Astrocyte (in vitro differentiated cells and primary cell): ENCODE data around the gene ARSA. TPM values are rescaled to one million over a fixed set of nuclear protein-coding genes. Genes with fewer than 3 reads are reported as not detected.

Experiments
- DNase-seq: peaks from one replicate; pipeline ENCODE4 v3.0.0-alpha.2; 2010; ENCODE audit warnings: low read depth
- FAIRE-seq: peaks from 2 replicates; lab custom pipeline; 2011; peaks lifted over from hg19 to GRCh38; lab: Jason Lieb, UNC
- H2AFZ ChIP-seq: 2 replicates; pipeline ENCODE4 v1.6.0; 2012; ENCODE audit warnings: low read depth, low read length, inconsistent platforms
- H3K27ac ChIP-seq: 2 replicates; pipeline ENCODE4 v1.5.1; 2011; ENCODE audit warnings: low read depth, low read length, inconsistent platforms
- H3K27me3 ChIP-seq: 2 replicates; pipeline ENCODE4 v1.6.0; 2011; ENCODE audit warnings: low read length, inconsistent platforms; ENCODE audit not compliant: insufficient read depth
- H3K36me3 ChIP-seq: 2 replicates; pipeline ENCODE4 v1.5.1; 2011; ENCODE audit warnings: low read length, inconsistent platforms; ENCODE audit not compliant: insufficient read depth
- H3K4me1 ChIP-seq: 2 replicates; pipeline ENCODE4 v1.5.1; 2011; ENCODE audit warnings: low read length, inconsistent platforms; ENCODE audit not compliant: insufficient read depth
- H3K4me2 ChIP-seq: 2 replicates; pipeline ENCODE4 v1.6.0; 2012; ENCODE audit warnings: low read length, inconsistent platforms
- H3K4me3 ChIP-seq: 2 replicates; pipeline ENCODE4 v1.5.1; 2011; ENCODE audit warnings: low read depth, mild to moderate bottlenecking, low read length, inconsistent platforms; ENCODE audit not compliant: insufficient read depth
- H3K79me2 ChIP-seq: 2 replicates; pipeline ENCODE4 v1.6.0; 2012; ENCODE audit warnings: mild to moderate bottlenecking, low read length, inconsistent platforms; ENCODE audit not compliant: insufficient read depth
- H3K9ac ChIP-seq: 2 replicates; pipeline ENCODE4 v1.6.0; 2012; ENCODE audit warnings: mild to moderate bottlenecking, low read length, inconsistent platforms
- H3K9me3 ChIP-seq: 2 replicates; pipeline ENCODE4 v1.5.1; 2012; ENCODE audit warnings: low read depth, mild to moderate bottlenecking, low read length, inconsistent platforms; ENCODE audit not compliant: insufficient read depth
- H4K20me1 ChIP-seq: 2 replicates; pipeline ENCODE4 v1.6.0; 2012; ENCODE audit warnings: low read length, inconsistent platforms; ENCODE audit not compliant: insufficient read depth
- H3K27ac Mint-ChIP-seq: one replicate; pipeline ENCODE4 v1.8.0; 2021; ENCODE audit warnings: mild to moderate bottlenecking, mixed read lengths; ENCODE audit not compliant: unreplicated experiment
- H3K27me3 Mint-ChIP-seq: one replicate; pipeline ENCODE4 v1.8.0; 2021; ENCODE audit warnings: low read depth, mixed read lengths; ENCODE audit not compliant: unreplicated experiment
- H3K36me3 Mint-ChIP-seq: one replicate; pipeline ENCODE4 v1.8.0; 2021; ENCODE audit warnings: low read depth, mixed read lengths; ENCODE audit not compliant: unreplicated experiment
- H3K4me1 Mint-ChIP-seq: one replicate; pipeline ENCODE4 v1.8.0; 2021; ENCODE audit warnings: low read depth, mixed read lengths; ENCODE audit not compliant: unreplicated experiment
- H3K4me3 Mint-ChIP-seq: one replicate; pipeline ENCODE4 v1.8.0; 2021; ENCODE audit warnings: mild to moderate bottlenecking, moderate library complexity, mixed read lengths; ENCODE audit not compliant: unreplicated experiment
- H3K9me3 Mint-ChIP-seq: one replicate; pipeline ENCODE4 v1.8.0; 2021; ENCODE audit warnings: mild to moderate bottlenecking, mixed read lengths; ENCODE audit not compliant: unreplicated experiment
- EZH2 ChIP-seq: IDR thresholded peaks from 2 replicates; pipeline ENCODE4 v1.6.1; 2012; ENCODE audit warnings: mild to moderate bottlenecking, low read length, inconsistent platforms; ENCODE audit not compliant: insufficient read depth
- total RNA-seq: library from RNA; stranded (reverse); gene quantifications from 2 replicates; pipeline ENCODE4 v1.2.1, GENCODE V29; 2021
- TF ChIP-seq, protein P1 (sequence below): IDR thresholded peaks from 2 replicates; pipeline ENCODE4 v1.5.1; 2011; ENCODE audit warnings: low read depth, mild to moderate bottlenecking, inconsistent platforms, low read length, moderate library complexity; ENCODE audit not compliant: insufficient read depth

Gene ARSA
- total RNA-seq, 1 donor from 2014 or later, result 25.5 TPM

DNA sequence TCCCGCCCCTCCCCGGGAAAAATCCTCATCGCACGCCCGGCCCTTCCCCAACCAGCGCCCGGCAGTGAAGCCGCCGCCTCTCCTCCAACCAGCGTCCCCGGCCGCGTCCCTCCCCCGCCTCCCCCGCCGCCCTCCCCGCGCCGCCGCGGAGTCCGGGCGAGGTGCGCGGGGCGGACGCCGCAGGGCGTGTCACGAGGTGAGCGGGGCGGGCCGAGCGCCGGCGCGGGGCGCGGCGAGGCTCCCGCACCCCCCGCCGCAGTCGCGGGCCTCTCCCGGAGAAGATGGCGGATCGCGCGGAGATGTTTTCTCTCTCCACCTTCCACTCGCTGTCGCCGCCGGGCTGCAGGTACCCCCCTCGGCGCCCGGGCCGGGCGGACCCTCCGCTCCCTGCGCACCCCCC is 27.4 kb downstream of the ARSA start, which contains the start of gene MAPK8IP2:
Gene MAPK8IP2 (plus strand): TSS at position 256 of the 400 bp plus-strand sequence. CDS start 26 bp downstream, at position 282.
- peak within 1 kb of the TSS; percentile 58 for H3K4me2 ChIP-seq
- peaks cover 18% of the 10 kb centered on the region for H3K27me3 ChIP-seq
- peak within 1 kb of the TSS; percentile 18 for H2AFZ ChIP-seq
- H3K36me3 Mint-ChIP-seq, result peaks cover 22% of the 10 kb centered on the region
- TF ChIP-seq, protein P1, sequence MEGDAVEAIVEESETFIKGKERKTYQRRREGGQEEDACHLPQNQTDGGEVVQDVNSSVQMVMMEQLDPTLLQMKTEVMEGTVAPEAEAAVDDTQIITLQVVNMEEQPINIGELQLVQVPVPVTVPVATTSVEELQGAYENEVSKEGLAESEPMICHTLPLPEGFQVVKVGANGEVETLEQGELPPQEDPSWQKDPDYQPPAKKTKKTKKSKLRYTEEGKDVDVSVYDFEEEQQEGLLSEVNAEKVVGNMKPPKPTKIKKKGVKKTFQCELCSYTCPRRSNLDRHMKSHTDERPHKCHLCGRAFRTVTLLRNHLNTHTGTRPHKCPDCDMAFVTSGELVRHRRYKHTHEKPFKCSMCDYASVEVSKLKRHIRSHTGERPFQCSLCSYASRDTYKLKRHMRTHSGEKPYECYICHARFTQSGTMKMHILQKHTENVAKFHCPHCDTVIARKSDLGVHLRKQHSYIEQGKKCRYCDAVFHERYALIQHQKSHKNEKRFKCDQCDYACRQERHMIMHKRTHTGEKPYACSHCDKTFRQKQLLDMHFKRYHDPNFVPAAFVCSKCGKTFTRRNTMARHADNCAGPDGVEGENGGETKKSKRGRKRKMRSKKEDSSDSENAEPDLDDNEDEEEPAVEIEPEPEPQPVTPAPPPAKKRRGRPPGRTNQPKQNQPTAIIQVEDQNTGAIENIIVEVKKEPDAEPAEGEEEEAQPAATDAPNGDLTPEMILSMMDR, result no peak
- TF ChIP-seq EZH2, result no peak
- DNase-seq (no peak), FAIRE-seq (no peak)
- no peak within 1 kb of the TSS for H3K27ac ChIP-seq
- no peak within 1 kb of the TSS for H3K9ac ChIP-seq
- H3K4me3 Mint-ChIP-seq, result peak within 1 kb of the TSS; percentile 83
- peaks cover 8% of the 10 kb centered on the region for H3K4me1 Mint-ChIP-seq
- no peaks in the 10 kb centered on the region for H3K36me3 ChIP-seq
- no peaks in the 10 kb centered on the region for H3K79me2 ChIP-seq
- peaks cover 43% of the 10 kb centered on the region for H3K27me3 Mint-ChIP-seq
- H3K9me3 Mint-ChIP-seq, result peaks cover 2% of the 10 kb centered on the region
- H3K27ac Mint-ChIP-seq, result no peak within 1 kb of the TSS
- no peak within 1 kb of the TSS for H3K4me3 ChIP-seq
- H4K20me1 ChIP-seq, result no peaks in the 10 kb centered on the region
- no peaks in the 10 kb centered on the region for H3K9me3 ChIP-seq
- no peaks in the 10 kb centered on the region for H3K4me1 ChIP-seq

DNA sequence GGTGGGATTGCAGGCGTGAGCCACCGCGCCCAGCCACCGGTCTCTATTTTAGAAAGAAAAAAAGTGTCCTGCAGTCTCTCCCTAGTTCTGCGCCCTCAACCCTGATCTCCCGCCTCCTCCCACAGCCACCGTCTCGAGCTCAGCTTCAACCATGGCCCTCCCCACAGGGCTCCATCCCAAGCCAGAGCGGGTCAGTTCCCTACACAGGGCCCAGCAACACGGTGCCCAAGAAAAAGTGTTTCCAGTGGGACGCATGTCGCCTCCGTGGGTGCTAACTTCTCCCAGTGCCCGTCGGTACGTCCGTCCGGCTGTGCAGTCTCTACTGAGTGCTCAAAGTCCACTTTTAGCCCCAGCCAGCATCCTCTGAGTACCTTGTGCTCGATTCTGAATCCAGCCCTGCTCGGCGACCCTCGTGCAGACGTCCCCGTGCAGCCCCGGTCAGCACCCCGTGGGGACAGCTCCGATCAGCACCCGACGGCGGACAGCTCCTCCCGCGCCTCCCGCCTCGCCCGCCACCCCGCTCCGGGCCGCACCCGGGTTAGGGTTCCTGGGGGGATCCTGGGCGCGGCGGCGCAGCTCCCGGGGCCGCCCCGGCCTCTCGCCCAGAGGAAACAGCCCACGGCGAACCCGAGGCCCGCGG is 28.0 kb downstream of the ARSA start:
- H3K4me3 Mint-ChIP-seq, result peak overlapping the region; percentile 83
- Histone ChIP-seq H3K36me3 (no peaks in the 10 kb centered on the region), H3K4me1 (no peaks in the 10 kb centered on the region), H3K27ac (no peak overlapping the region), H3K4me2 (peak overlapping the region; percentile 57), H3K9ac (no peak overlapping the region), H3K4me3 (no peak overlapping the region), H2AFZ (no peak overlapping the region), H3K27me3 (peaks cover 18% of the 10 kb centered on the region), H4K20me1 (no peaks in the 10 kb centered on the region), H3K79me2 (no peaks in the 10 kb centered on the region), H3K9me3 (no peaks in the 10 kb centered on the region)
- peaks cover 2% of the 10 kb centered on the region for H3K9me3 Mint-ChIP-seq
- H3K27me3 Mint-ChIP-seq, result peaks cover 45% of the 10 kb centered on the region
- peaks cover 10% of the 10 kb centered on the region for H3K4me1 Mint-ChIP-seq
- FAIRE-seq (no peak), DNase-seq (no peak)
- H3K27ac Mint-ChIP-seq, result no peak overlapping the region
- no peak for TF ChIP-seq EZH2
- TF ChIP-seq, protein P1, result no peak
- H3K36me3 Mint-ChIP-seq, result peaks cover 24% of the 10 kb centered on the region

DNA sequence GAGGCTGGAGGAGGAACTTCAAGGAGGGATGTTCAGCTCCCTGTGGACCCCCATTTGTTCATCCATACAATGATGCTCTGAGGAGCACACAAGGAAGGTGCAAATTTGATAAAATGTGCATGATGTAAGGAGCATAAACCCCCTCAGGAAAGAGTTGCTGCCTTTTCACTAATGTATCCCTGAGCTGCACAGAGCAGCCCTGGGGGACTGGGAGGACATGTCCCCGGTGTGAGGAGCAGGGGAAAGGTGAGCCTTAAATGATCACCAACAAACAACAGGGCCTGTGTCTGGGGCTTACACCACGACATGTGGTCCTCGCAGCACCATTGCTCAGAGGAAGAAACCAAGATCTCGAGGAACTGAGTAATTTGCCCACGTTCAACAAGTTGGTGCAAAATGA is 30.9 kb downstream of the ARSA start:
- peaks cover 7% of the 10 kb centered on the region for H3K4me1 Mint-ChIP-seq
- Histone ChIP-seq H2AFZ (no peak overlapping the region), H3K27me3 (peaks cover 9% of the 10 kb centered on the region), H4K20me1 (no peaks in the 10 kb centered on the region), H3K4me1 (no peaks in the 10 kb centered on the region), H3K79me2 (no peaks in the 10 kb centered on the region), H3K4me2 (no peak overlapping the region), H3K4me3 (no peak overlapping the region), H3K36me3 (no peaks in the 10 kb centered on the region), H3K27ac (no peak overlapping the region), H3K9me3 (no peaks in the 10 kb centered on the region), H3K9ac (no peak overlapping the region)
- H3K36me3 Mint-ChIP-seq, result peaks cover 21% of the 10 kb centered on the region
- H3K9me3 Mint-ChIP-seq, result peaks cover 2% of the 10 kb centered on the region
- TF ChIP-seq, protein P1, result no peak
- TF ChIP-seq EZH2, result no peak
- H3K4me3 Mint-ChIP-seq, result no peak overlapping the region
- H3K27me3 Mint-ChIP-seq, result peaks cover 32% of the 10 kb centered on the region
- DNase-seq, result no peak
- no peak for FAIRE-seq
- H3K27ac Mint-ChIP-seq, result no peak overlapping the region
